SH-SY5Y (cell line): Measurements from ENCODE around the gene GABRA5.

Source experiments
- GATA2 ChIP-seq: IDR thresholded peaks from 2 replicates; pipeline ENCODE4 v1.6.1; 2011; ENCODE audit warnings: mild to moderate bottlenecking, low read depth, low read length
- GATA3 ChIP-seq: IDR thresholded peaks from 2 replicates; pipeline ENCODE4 v1.6.1; 2011; ENCODE audit warnings: low read depth, mild to moderate bottlenecking, low read length, moderate library complexity

- no peak for TF ChIP-seq GATA3
- no peak for TF ChIP-seq GATA2
Measured at GRCh38 chr15:26868029-26868685, 1.3 kb downstream of the GABRA5 start.
